BE2C (cell line): ENCODE measurements around the gene ZNF785.
A peak's percentile ranks its signal among the peaks of the same experiment; 100 is the strongest.
"Not testable (repeated sequence)": the region's sequence is repeated elsewhere in the genome, so short reads cannot be mapped to it uniquely, and the experiment has no call there.

Experiments
- DNase-seq: peaks from one replicate; pipeline ENCODE4 v3.0.0-alpha.2; 2020
- H3K27me3 ChIP-seq: fragments of 250-450 bp; sonication (Bioruptor Pico); 2 replicates; pipeline ENCODE4 v1.5.1; 2020; ENCODE audit warnings: mild to moderate bottlenecking
- H3K36me3 ChIP-seq: fragments of 250-450 bp; sonication (Bioruptor Pico); 2 replicates; pipeline ENCODE4 v1.5.1; 2020; ENCODE audit warnings: mild to moderate bottlenecking
- H3K4me1 ChIP-seq: fragments of 250-450 bp; sonication (Bioruptor Pico); 2 replicates; pipeline ENCODE4 v1.5.1; 2020
- H3K4me3 ChIP-seq: 2 replicates; pipeline ENCODE4 v1.5.1; 2011; ENCODE audit warnings: low read depth, low read length
- H3K9me3 ChIP-seq: fragments of 250-450 bp; sonication (Bioruptor Pico); 2 replicates; pipeline ENCODE4 v1.5.1; 2020
- TF ChIP-seq, protein P1 (sequence below): IDR thresholded peaks from 2 replicates; pipeline ENCODE4 v1.5.1; 2012; ENCODE audit warnings: mild to moderate bottlenecking, low read depth, low read length

The ZNF785 gene

DNA sequence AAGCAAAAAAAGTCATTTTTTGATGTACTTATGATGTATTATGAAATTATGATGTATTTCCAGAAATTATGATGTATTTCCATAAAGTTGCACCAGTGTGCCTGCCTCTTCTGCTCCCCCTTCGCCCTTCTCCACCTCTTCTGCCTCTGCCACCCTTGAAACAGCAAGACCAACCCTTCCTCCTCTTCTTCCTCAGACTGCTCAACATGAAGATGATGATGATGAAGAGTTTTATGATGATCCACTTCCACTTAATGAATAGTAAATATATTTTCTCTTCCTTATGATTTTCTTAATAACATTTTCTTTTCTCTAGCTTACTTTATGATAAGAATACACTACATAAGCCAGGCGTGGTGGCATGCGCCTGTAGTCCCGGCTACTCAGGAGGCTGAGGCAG, 7.4 kb upstream of the ZNF785 start:
- H3K4me1 ChIP-seq: no peaks in the 10 kb centered on the region
- TF ChIP-seq, protein P1, sequence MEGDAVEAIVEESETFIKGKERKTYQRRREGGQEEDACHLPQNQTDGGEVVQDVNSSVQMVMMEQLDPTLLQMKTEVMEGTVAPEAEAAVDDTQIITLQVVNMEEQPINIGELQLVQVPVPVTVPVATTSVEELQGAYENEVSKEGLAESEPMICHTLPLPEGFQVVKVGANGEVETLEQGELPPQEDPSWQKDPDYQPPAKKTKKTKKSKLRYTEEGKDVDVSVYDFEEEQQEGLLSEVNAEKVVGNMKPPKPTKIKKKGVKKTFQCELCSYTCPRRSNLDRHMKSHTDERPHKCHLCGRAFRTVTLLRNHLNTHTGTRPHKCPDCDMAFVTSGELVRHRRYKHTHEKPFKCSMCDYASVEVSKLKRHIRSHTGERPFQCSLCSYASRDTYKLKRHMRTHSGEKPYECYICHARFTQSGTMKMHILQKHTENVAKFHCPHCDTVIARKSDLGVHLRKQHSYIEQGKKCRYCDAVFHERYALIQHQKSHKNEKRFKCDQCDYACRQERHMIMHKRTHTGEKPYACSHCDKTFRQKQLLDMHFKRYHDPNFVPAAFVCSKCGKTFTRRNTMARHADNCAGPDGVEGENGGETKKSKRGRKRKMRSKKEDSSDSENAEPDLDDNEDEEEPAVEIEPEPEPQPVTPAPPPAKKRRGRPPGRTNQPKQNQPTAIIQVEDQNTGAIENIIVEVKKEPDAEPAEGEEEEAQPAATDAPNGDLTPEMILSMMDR: no peak
- no peak for DNase-seq
- no peaks in the 10 kb centered on the region for H3K27me3 ChIP-seq
- no peaks in the 10 kb centered on the region for H3K9me3 ChIP-seq
- H3K4me3 ChIP-seq: no peak overlapping the region
- peaks cover 2% of the 10 kb centered on the region for H3K36me3 ChIP-seq

DNA sequence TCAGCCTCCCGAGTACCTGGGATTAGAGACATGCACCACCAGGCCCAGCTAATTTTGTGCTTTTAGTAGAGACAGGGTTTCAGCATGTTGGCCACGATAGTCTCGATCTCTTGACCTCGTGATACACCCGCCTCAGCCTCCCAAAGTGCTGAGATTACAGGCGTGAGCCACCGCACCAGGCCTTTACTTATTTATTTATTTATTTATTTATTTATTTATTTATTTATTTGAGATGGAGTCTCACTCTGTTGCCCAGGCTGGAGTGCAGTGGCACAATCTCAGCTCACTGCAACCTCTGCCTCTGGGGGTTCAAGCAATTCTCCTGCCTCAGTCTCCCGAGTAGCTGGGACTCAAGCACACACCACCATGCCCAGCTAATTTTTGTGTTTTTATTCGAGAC, 5.4 kb upstream of the ZNF785 start:
- DNase-seq, H3K4me3 ChIP-seq, H3K4me1 ChIP-seq, H3K9me3 ChIP-seq, H3K27me3 ChIP-seq: not testable (repeated sequence)
- peaks cover 12% of the 10 kb centered on the region for H3K36me3 ChIP-seq

DNA sequence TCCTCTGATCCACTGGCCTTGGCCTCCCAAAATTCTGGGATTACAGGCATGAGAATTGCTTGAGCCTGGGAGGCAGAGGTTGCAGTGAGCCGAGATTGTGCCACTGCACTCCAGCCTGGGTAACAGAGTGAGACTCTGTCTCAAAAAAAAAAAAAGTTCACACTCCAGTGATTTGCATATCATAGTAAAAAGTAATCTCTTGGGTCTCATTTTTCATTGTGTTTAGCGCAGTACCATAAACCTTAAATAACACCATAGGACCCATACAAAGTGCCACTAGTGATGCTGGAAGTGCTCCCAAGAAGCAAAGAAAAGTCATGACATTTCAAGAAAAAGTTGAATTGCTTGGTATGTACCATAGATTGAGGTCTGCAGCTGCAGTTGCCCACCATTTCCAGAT, 4.1 kb upstream of the ZNF785 start:
- H3K36me3 ChIP-seq: peaks cover 12% of the 10 kb centered on the region
- DNase-seq, H3K4me1 ChIP-seq, H3K27me3 ChIP-seq, H3K9me3 ChIP-seq, H3K4me3 ChIP-seq: not testable (repeated sequence)

DNA sequence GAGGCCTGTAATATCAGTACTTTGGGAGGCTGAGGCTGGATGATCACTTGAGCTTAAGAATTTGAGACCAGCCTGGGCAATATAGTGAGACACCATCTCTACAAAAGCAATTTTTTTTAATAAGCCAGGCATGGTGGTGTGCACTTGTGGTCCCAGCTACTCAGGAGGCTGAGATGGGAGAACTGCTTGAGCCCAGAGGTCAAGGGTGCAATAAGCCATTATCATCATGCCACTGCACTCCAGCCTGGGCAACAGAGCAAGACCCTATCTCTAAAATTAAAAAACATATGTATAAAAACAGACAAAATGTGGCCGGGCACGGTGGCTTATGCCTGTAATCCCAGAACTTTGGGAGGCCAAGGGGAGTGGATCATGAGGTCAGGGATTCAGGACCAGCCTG, 3.2 kb upstream of the ZNF785 start:
- TF ChIP-seq, protein P1: no peak
- Histone ChIP-seq H3K4me1 (no peaks in the 10 kb centered on the region), H3K36me3 (peaks cover 20% of the 10 kb centered on the region), H3K9me3 (no peaks in the 10 kb centered on the region), H3K27me3 (no peaks in the 10 kb centered on the region), H3K4me3 (no peak overlapping the region)
- DNase-seq: no peak

DNA sequence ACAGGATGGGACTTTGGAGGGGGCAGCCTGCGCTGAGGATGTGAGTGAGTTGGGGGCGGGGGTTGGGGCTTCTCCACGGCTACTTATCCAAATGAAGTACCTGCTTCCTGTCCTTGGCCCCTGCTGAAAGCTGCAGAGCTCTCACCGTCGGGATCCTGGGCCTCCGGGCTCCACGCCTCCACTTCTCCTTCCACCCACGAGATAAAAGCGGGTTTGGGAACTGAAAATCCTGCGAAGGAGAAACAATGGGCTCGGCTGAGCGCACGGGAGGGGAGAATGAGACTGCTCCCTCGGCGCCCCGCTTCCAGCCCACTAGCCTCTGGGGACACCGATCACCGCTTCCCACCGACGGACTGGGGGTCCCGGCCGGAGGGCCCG, 486 bp downstream of the ZNF785 start:
- no peaks in the 10 kb centered on the region for H3K4me1 ChIP-seq
- no peaks in the 10 kb centered on the region for H3K9me3 ChIP-seq
- H3K4me3 ChIP-seq: peak overlapping the region; percentile 95
- TF ChIP-seq, protein P1: no peak
- H3K36me3 ChIP-seq: peaks cover 41% of the 10 kb centered on the region
- no peaks in the 10 kb centered on the region for H3K27me3 ChIP-seq
- DNase-seq: no peak

DNA sequence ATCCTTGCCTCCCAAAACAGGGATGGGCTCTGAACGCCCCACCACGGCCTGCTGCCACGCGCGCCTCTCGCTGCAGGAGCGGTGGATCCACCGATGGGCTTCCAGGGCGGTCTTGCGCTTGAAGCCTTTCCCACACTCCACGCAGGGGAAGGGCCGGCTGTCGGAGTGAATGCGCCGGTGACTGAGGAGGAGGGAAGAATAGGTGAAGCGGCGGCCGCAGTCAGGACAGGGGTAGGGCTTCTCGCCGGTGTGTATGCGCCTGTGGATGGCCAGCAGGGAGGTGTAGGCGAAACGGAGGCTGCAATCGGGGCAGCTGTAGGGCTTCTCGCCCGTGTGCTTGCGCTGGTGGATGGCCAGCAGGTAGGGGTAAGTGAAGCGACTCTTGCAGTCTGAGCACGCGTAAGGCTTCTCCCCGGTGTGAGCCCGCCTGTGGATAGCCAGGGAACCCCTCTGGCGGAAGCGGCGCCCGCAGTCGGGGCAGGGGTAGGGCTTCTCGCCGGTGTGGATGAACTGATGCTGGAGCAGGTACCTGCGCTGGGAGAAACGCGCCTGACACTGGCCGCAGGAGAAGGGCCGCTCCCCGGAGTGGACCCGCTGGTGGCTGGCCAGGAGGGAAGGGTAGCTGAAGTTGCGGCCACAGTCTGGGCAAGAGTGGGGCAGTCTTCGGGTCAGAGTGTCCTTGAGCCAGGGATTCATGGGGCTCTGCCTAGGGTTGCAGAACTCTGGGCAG, 2.7 kb downstream of the ZNF785 start:
- Histone ChIP-seq H3K36me3 (peaks cover 52% of the 10 kb centered on the region), H3K27me3 (no peaks in the 10 kb centered on the region), H3K4me3 (no peak overlapping the region), H3K9me3 (no peaks in the 10 kb centered on the region), H3K4me1 (no peaks in the 10 kb centered on the region)
- DNase-seq: no peak
- TF ChIP-seq, protein P1: no peak

DNA sequence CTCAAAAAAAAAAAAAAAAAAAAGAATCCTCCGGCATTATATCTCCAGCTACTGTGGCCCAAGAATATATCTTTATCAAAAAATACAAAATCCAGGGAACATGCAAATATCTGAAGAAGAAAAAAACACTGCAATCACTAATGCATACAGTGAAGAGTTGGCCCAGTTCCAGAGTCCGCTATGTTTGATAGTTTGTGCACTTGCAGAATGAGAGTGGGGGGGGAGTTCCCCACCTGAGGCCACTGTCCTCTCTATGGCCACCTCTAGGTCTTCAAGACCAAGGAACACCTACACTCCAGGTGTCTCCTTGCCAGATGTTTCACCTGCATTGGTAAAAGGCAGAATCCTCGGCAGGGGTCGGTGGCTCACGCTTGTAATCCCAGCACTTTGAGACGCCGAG, 4.0 kb downstream of the ZNF785 start:
- TF ChIP-seq, protein P1: no peak
- no peak for DNase-seq
- Histone ChIP-seq H3K27me3 (no peaks in the 10 kb centered on the region), H3K36me3 (peaks cover 46% of the 10 kb centered on the region), H3K4me1 (no peaks in the 10 kb centered on the region), H3K4me3 (no peak overlapping the region), H3K9me3 (no peaks in the 10 kb centered on the region)
